HG02588 (cell line): ENCODE measurements around the gene NT5DC3.

Experiments used
- ATAC-seq: cut with Tn5 transposase; IDR thresholded peaks from one replicate; pipeline ENCODE4 v1.9.1; 2021; ENCODE audit warnings: mild to moderate bottlenecking, moderate library complexity; ENCODE audit not compliant: unreplicated experiment

The NT5DC3 gene

DNA sequence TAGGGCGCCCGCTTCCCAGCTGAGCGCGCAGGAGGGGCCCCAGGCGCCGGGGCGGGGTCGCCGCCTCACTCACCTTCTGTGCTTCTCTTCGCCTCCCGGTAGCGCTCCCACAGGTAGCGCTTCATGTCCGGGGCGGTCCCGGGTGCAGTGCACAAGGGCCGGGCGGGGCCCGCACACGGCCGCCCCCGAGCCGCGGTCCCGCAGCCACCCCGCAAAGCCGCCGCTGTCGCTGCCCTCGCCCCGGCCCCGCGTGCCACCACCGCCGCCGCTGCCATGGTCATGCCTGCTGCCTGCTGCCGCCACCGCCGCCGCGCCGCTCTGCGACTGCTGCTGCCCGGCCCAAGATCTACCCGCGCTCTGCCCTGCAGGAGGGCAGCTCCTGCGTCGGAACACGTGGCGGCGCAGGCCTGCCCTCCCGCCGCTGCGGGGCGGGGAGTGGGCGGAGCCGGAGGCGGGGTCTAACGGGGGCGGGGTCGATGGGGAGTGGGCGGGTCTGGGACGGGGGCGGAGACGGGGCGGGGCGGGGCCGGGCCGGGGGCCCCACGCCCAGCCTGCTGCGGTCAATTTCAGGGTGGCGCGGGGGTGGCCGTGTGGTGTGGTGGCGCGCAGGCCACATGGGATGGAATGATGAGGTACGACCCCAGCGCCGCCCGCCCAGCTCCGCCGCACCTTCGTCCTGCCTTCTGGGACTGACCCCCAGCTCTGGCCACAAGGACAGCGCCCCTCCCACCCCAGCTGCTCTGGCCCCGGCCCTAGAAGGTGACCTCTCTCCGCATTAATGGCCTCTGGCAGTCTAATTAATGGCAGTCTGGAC, at the start of gene NT5DC3:
Gene NT5DC3 (minus strand): TSS at position 359 of the 814 bp plus-strand sequence. CDS start 78 bp downstream, at position 281.
- ATAC-seq, result peak; percentile 71

DNA sequence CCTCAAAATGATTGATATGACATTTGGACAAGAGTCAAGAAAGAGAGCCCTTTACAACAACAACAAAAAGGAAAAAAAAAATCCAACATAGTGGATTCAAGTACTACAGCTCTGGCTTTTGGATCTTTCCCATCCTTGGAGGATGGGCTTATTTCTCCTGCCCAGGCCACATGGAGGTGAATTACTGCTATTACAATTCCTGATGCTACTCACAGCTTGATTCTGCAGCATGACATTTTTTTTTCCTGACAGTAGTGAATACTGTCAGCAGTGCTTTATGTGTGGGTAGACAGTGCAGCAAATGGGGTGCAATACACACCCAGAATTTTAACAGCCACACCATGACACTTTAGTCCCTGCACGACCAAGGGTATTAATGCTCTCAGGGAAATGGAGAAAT, 46.7 kb upstream of the NT5DC3 start:
- no peak for ATAC-seq

DNA sequence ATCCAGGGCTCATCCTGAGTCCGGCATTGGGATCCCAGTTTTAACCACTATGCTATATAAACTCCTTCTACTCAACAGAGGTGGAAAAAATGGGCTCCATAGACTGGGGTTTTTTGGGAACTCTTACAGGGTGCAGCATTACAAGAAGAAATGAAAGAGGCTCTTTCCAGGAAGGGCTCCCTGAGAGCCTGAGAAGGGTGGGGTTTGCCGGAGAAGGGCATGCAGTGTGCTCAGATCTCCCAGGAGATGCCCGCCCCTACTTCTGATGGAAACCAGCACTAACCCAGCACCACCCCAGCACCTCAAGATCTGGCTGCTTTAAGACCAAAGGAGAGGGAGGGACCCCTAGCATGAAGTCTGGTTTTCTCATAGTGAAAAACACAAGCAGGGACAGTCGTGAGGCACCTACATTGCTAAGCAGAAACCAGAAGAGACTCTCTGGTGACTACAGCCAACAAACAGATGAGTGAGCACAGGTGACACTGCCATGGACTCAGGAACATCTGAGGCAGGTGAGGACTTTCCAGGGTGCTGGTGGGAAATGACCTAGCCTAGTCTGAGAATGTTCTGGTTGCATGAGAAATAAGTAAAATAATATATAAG, 45.3 kb upstream of the NT5DC3 start:
- no peak for ATAC-seq

DNA sequence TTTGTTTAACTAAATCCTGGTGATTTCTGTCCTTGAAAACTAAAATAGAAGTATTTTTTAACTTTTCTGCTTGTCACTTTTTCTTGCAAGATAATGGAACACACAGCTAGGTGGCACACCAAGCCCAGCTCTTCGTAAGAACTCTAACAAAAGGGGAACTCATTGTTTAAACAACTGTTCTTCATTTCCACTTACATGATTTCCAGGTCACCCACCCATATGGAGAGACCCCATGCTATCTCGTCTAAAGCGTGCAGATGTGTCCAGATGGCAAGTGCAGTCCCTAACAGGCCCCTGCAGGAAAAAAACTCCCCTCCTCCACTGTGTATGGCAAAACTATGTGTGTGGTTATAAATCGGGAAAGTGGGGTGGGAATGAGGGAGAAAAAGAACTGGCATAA, 43.3 kb upstream of the NT5DC3 start:
- ATAC-seq, result no peak

DNA sequence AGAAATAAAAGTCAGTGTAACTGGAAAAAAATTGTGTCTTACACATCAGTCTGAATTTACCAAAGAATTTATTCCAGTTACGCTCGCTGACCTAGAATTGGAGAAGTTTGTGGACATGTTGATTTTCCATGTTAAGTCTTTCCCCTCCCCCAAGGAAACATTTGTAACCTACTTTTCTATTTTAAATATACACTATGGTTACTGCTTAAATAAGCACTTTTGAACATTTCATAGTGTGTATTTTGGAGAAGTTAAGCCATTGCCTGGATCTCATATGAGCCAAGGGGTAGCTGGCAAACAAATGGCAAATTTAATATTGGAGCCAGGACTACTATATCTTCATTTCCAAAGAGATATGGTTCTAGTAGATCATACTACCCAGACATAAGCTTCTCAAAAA, 42.9 kb upstream of the NT5DC3 start:
- no peak for ATAC-seq

DNA sequence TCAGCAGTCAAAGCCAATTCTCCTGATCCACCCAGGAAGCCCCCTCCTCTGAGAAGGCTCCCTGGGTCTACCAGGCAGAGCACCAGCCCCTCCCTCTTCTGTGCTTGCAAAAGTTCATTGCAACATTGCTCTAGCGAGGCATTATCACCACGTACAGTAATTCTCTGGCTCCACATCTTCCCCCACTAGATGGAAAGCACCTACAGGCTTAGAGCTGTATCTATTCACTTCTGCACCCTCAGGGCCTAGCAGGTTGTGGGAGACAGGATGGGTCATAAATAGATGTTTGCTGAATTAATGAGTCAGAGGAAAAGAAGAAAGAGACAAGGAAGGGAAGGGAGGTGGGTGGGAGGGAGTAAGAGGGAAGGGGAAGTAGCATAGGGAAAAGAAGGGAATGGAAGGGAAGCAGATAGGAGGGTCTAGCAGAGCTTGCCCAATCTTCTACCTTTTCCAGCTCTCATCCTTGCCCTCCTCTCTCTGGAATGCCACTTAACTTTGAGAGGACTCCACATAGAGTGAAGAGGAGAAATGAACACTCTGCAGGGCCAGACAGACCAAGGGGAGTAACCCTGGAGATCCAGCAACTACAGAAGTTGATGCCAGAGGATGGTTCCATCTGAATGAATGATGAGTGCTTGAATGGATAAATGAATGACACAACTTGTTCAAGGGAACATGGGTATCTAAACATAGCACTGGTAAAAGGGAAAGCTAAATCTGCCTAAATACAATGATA, 42.0 kb upstream of the NT5DC3 start:
- no peak for ATAC-seq

DNA sequence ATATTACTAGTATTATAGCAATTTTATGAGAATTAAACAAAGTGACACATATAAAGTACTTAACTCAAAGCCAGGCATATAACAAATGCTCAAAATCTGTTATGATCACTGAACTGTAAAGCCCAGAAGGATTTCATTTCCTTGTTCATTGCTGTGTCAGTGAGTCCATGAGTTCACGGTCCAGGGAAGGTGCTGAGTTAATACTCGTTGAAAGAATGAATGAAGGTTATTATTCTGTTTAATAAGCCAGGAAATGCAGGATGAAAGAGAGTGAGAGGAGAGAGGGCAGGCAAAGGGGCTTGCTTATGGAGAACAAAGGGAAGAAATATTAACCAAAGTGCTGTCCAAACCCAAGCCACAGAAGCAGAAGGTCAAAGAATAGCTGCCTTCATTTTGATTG, 40.2 kb upstream of the NT5DC3 start:
- ATAC-seq, result no peak

DNA sequence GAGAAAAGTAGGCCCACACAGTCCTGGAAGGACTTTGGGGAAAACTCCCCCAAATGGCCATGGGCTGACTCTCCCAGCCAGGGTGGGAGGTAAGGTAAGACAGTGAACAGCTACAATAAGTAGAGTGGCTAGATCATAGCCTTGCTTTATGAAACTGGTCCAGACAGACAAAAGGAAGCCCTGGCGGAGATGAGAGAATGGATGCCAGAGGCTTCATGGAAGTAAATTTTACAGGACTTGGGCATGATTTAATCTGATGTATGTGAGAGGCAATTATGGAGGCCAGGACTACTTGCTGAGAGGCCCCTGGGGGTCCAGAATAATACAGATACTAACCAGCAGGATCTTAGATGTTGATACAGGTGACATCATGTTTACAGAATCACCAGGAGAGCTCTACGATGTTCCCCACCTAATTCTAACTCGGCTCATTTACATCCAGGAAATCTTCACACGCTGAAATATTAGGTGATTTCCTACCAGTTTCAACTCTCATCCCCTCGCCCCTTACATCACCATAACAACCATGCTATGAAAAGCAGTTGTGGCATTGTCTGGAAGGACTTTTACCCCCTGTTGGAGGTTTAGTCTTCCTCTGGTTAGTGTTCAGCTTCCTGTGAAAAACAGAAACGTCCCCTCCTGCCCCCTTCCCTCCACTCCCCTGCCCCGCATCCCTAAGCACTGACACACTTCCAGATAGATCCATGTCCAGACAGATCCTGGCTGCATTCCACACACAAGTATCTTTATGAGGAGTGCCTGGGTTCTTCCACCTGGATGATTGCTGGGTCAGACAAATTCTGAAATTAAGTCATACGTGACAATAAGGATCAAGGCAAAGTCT, 39.5 kb upstream of the NT5DC3 start:
- peak; percentile 45 for ATAC-seq

DNA sequence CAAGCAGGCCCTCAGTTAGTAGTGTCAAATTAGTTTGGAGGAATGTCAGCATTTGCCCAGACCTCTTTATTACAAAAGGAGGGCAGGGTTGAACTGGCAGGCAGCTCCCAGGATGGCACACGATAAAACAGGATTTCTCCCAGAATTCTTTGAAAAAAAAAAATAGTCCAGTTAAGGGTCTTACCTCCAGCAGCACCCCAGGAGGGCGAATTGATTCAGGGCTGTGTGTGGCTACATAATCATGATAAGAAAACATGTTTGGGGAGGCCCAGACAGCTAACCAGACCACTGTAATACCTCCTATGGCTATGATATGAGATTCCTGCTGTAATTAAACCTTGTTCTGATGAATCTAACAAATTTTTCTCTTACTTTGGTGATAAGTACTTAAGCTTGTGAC, 38.8 kb upstream of the NT5DC3 start:
- no peak for ATAC-seq

DNA sequence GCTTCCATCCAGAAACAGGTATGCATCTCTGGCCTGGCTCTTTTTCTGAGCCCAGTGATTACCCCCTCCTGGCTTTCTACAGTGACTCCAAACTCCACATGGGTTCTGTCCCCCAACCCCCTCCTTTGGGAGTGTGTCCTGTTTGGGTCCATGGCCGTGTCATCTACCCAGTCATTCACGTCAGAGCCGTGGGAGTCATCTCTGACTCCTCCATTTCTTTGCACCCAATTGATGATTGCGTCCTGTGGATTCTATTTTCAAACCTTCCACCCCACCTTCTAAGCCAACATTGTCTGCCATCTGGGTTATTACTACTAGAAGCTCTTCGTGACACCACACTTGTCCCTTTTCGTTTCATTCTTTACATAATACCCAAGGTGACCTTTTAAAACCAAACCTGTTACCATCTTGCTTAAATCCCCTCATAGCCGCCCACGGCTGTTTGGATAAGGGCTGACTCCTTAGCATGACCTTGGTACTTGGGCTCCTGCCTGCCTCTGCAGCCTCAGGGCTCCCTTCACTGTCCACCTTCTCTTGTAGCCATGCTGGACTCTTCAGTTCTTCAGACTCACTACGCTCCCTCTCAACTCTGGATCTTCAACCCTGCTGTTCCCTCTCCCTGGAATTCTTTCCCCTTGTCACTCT, 38.1 kb upstream of the NT5DC3 start:
- ATAC-seq, result no peak

DNA sequence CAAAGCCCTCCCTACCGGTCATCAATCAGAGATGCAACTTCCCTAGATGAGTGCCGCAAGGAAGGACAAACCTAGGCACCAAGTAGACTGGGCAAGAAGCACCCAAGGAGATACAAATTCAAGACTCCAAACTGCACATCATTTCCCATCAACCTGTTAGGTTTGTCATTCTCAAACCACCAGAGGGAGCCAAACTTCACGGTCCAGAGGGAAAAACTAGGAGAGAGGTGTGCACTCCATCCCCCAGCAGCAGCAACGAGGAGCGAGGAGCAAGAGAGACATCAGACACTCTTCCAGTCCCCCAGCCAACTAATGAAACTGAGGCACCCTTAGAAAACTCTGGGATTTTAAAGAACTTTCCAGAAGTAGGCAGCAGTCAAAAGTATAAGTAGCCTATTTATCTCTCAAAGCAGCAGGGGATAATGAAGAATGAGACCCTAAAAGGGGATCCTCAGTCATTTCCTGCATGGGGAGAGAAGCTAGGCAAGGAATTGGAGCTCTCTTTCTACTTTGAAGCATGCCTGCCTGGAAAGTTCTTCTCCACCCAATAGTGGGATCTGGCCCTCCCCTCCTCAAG, 37.0 kb upstream of the NT5DC3 start:
- no peak for ATAC-seq

DNA sequence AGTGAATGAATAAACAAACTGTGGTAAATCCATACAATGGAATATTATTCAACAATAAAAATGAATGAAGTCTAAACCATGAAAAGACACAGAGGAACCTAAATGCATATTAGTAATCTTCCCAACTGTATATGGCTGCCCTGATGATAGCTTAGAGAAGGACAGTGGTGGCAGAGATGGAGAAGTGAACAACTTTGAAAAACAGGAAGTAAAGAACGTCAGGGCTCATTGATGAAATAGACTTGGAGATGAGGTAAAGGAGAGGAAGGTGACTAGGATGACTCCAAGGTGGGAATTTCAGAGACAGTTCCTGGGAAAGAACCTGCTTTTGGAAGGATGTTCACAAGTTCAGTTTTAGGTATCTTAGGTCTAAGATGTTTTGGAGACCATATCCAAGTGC, 36.3 kb upstream of the NT5DC3 start:
- ATAC-seq, result no peak

DNA sequence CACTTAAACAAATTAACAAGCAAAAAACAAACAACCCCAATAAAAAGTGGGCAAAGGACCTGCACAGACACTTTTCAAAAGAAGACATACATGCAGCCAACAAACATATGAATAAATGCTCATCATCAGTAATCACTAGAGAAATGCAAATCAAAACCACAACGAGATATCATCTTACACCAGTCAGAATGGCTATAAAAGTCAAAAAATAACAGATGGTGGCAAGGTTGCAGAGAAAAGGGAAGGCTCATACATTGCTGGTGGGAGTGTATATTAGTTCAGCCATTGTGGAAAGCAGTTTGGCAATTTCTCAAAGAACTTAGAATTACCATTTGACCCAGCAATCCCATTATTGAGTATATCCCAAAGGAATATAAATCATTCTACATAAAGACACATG, 34.6 kb upstream of the NT5DC3 start:
- ATAC-seq, result no peak

DNA sequence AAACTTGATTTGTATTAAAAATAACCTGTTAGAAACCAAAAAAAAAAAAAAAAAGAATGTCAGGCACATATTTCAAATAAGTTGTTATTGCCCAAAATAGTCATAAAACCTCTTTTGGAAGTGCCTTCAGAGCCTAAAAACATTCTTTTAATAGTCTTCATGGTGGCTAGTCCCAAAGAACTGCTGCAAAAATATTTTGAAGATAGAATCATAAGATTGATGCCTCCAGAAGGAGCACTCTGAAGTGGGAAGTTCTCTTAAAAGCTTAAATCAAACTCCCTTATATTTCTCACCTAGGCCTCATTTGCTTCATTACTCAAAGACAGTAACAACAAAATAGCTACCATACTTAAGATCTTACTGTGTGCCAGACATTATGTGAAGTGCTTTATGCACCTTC, 27.2 kb upstream of the NT5DC3 start:
- no peak for ATAC-seq

DNA sequence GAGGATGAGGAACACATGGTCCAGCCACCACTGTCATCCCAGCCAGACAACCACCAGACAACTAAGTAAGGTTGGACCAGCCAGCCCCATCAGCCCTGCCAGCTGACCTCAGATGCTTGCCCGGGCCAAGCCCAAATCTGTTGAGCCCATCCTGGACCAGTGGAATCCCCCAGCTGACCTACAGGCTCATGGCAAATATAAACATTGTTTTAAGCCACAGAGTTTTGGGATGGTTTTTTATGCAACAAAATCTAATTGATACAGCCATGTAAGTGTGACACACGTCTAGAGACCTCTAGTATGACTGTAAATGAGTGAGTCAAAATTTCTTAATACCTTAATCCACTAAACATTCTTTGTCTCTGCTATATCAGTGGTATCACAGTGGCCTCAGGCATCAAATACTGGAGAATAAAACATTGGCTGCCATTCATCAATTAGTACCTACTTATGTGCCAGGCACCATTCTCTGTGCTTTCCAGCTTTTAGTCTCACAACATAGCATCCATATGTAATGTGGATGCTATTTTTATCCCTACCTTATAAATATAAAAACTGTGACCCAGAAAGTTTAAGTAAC, 24.2 kb upstream of the NT5DC3 start:
- no peak for ATAC-seq

DNA sequence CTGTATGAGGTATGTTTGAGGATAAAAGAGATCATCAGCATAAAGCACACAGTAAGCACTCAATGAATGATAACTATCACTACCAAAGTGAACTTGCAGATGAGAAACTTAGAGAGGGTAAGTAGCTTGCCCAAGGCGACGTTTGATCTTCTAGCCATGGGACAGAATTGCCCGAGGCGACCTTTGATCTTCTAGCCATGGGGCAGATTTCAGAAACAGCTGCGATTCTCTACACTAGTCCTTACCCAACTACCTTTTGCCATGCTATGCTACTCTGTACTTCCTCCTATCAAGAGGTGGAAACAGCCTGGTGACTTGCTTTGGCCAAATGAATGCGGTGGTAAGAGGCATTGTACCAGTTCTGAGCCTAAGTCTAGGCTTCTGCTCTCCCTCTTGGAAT, 23.7 kb upstream of the NT5DC3 start:
- ATAC-seq, result no peak

DNA sequence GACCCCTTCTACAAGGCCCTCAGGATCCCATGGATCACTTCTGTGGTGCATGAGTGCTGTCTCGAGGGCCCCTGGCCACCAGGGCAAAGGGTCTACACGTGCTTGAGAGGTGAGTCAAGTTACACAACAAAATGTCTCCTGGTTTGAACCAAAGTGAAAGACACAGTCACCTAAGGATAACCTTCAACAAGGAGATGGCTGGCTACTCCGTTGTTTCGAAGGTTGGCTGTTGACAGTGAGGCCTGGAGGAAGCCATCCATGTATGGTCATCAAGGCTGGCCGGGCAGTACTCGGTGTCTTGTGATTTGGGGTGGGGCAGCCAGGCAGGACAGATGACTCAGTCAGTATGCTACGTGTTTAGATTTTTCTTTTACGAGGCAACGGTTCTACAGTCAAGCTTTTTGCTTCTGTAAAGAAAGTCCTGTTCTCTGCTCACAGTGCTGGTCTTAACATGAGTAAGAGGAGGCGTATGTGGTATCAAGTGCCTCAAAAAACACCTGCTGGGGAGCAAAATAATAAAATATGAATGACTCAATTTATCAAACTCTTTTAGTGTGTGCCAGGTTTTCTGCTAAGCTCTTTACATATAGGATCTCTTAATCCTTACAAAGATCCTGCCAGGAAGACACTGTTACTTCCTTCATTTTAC, 18.0 kb upstream of the NT5DC3 start:
- no peak for ATAC-seq

DNA sequence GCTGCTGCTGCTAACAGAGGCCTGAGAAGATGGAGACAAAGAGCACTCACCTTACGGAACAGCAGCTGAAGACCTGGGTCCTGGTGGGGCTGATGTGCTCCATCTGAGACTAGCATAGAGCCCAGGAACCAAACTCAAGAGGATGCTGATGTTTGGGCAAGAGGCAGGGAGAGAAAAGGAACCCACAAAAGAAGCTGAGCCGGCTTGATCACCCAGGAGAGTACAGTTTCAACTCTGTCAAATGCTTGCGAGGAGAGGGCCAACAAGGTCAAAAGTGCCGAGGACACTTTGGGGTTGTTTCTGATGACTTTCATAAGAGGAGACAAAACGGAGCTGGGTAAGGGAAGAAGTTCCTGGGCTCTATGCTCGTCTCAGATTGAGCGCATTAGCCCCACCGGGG, 17.3 kb upstream of the NT5DC3 start:
- no peak for ATAC-seq

DNA sequence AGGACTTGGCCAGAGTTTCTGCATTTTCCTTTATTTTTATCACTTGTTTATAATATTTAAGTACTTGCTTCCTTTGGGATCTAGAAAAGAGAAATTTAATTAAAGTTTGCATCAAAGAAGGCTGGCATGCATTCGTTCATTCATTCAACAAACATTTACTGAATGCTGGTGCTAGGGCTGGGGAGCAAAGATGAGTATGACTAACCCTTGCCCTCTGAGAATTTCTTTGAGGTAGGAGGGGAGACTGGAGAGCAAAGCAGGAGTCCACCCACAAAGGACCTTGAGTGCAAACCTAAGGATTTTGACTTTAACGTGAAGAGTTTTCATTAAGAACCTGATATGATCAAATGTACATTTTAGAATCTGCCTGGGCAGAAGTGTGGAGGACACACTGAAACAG, 16.1 kb upstream of the NT5DC3 start:
- no peak for ATAC-seq
